ENCODE results near the gene DDI1. TPM values are rescaled to one million over a fixed set of nuclear protein-coding genes. Genes with fewer than 3 reads are reported as not detected.

The DDI1 gene
- total and polyA plus RNA-seq, 9 of the 15 experiments (the other 6 are each of a cell fraction or from before 2014, with no cell fraction given): not detected

DNA sequence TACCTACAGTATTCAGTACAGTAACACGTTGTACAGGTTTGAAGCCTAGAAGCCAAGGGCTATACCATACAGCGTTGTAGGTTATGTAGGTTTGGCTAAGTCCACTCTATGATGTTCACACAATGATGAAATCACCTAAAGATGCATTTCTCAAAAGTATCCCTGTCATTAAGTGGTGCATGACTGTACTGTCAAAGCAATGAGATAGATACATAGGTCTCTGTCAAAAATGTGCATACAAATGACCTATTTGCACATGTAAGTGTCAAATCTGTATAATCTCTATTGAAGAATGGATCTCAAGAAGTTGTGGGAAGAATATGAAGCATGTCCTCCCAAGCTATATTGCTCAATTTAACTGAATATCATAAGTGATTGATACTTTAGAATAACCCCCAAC lies 11.9 kb upstream of the DDI1 start:
- H3K4me1 ChIP-seq (replicated peaks in 1 of 2; ENCODE audit: control insufficient read depth in 2 of 2, insufficient read depth in 2 of 2, low read length in 2 of 2): no peaks in the 10 kb centered on the region
- WGBS (ENCODE audit: insufficient coverage, low coverage, missing lambda C conversion rate): 0% methylated on average over 2 of the region's 2 CpGs
- POLR2A ChIA-PET: no interaction called here
- H3K9ac ChIP-seq (ENCODE audit: insufficient read depth in 1 of 2, low read depth in 2 of 2, low read length in 2 of 2): no peak overlapping the region
- TF ChIP-seq ZNF696 (CRISPR knock-in tag; conservative IDR thresholded peaks at IDR 0.05) (no peak), ETV6 (IDR thresholded peaks at IDR 0.05; ENCODE audit: borderline replicate concordance in 1 of 2, low read depth in 2 of 2, low read length in 1 of 2) (no peak), ETV6 (CRISPR knock-in tag; IDR thresholded peaks at IDR 0.05; ENCODE audit: borderline replicate concordance) (no peak), MYBL2 (IDR thresholded peaks at IDR 0.05; ENCODE audit: low read depth) (no peak), MYBL2 (CRISPR knock-in tag; IDR thresholded peaks at IDR 0.05; ENCODE audit: borderline replicate concordance) (no peak), NKRF (IDR thresholded peaks at IDR 0.05; ENCODE audit: borderline replicate concordance) (no peak), ARID1B (IDR thresholded peaks at IDR 0.05) (no peak), TAF9B (IDR thresholded peaks at IDR 0.05; ENCODE audit: partially characterized antibody) (no peak), OTX1 (CRISPR knock-in tag; IDR thresholded peaks at IDR 0.05) (no peak)
- TF ChIP-seq, protein P1, sequence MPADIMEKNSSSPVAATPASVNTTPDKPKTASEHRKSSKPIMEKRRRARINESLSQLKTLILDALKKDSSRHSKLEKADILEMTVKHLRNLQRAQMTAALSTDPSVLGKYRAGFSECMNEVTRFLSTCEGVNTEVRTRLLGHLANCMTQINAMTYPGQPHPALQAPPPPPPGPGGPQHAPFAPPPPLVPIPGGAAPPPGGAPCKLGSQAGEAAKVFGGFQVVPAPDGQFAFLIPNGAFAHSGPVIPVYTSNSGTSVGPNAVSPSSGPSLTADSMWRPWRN (IDR thresholded peaks at IDR 0.05; ENCODE audit: low read depth): no peak
- no peaks in the 10 kb centered on the region for H3K9me3 ChIP-seq (replicated peaks; ENCODE audit: control insufficient read depth, insufficient read depth, low read depth, low read length)
- no peaks in the 10 kb centered on the region for H3K36me3 ChIP-seq (ENCODE audit: control insufficient read depth, insufficient read depth, low read length)
- in situ Hi-C loops (cut with MboI) (no loop called here), intact Hi-C loops (cut with micrococcal nuclease) (no loop called here)
- H2AFZ ChIP-seq (ENCODE audit: low read depth, low read length): no peak overlapping the region
- no peak overlapping the region for H3K27ac ChIP-seq (ENCODE audit: extremely low read depth, low read depth, low read length)
- no peak overlapping the region for H3K4me3 ChIP-seq
- no peaks in the 10 kb centered on the region for H4K20me1 ChIP-seq (replicated peaks; ENCODE audit: control insufficient read depth, insufficient read depth, low read length)
- FAIRE-seq (no peak), ATAC-seq (no peak), DNase-seq (ENCODE audit: extremely low read depth in 1 of 4, low spot score in 3 of 4) (no peak)
- no peaks in the 10 kb centered on the region for H3K27me3 ChIP-seq (ENCODE audit: control insufficient read depth in 2 of 2, insufficient read depth in 2 of 2, low read length in 2 of 2)
- no peaks in the 10 kb centered on the region for H3K9me1 ChIP-seq (ENCODE audit: control insufficient read depth, insufficient read depth, low read length)
- CTCF ChIA-PET (ENCODE audit: low intra/inter-chr PET ratio): no interaction called here
- H3K4me2 ChIP-seq (ENCODE audit: insufficient read depth, low read length): no peak overlapping the region
- H3K79me2 ChIP-seq (ENCODE audit: control insufficient read depth, insufficient read depth, low read length): no peaks in the 10 kb centered on the region
- BruUV-seq (replicated peaks): no TSS peak
